ENCODE measurements around the gene CXCL12. TPM values are rescaled to one million over a fixed set of nuclear protein-coding genes. Genes with fewer than 3 reads are reported as not detected.

The CXCL12 gene
- total and polyA plus RNA-seq, 2 of the 13 experiments (the other 11 are each of a cell fraction or from before 2014, with no cell fraction given), result not detected

DNA sequence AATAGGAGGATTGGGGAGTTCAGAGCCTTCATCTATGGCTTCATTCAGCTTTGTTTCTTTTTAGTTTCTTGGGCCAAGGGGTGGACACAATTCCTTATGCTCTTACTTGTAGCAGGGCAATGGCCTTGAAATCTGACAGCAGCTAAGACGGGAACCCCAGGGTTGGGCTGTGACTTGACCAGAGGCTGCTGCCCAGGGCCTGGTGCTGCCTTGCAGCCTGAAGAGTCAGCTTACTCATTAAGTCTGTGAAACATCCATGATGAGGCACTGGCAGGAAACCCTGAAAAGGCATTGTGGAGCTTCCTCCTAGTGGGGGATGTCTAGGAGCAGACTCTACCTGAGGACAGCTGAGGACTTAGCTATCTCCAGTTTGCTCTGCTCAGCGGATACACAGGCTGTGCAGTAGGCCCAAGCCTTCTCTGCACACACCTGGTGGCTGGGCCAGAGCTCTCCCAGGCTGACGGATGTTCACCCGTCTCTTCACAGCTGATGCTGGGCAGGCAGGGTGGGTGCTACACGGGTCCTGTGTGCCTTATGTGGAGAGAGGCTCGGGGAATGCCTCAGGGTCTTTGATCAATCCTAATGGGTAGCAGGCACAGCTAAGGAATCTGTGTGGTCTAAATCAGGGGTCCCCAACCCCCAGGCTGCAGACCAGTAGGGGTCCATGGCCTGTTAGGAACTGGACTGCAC lies 17.8 kb downstream of the CXCL12 start:
- Histone ChIP-seq H3K36me3 (replicated peaks in 1 of 2; ENCODE audit: control insufficient read depth in 1 of 2, insufficient read depth in 2 of 2, low read length in 2 of 2) (no peaks in the 10 kb centered on the region), H3K27me3 (ENCODE audit: control insufficient read depth in 1 of 2, insufficient read depth in 2 of 2, low read length in 2 of 2) (peaks cover 0 to 28% of the 10 kb centered on the region in 2 experiments; a peak in 4 of 5 replicates), H3K79me2 (ENCODE audit: insufficient read depth, low read length) (no peaks in the 10 kb centered on the region), H3K9ac (ENCODE audit: insufficient read depth, low read depth, low read length) (no peak overlapping the region), H3K4me3 (replicated peaks in 1 of 3; ENCODE audit: insufficient read depth in 1 of 3, low read depth in 2 of 3, low read length in 3 of 3) (no peak overlapping the region), H4K20me1 (ENCODE audit: insufficient read depth, low read length) (no peaks in the 10 kb centered on the region), H2AFZ (ENCODE audit: low read length) (no peak overlapping the region), H3K27ac (ENCODE audit: extremely low read length, insufficient read depth, low read length) (no peak overlapping the region), H3K4me1 (ENCODE audit: insufficient read depth, low read length) (no peaks in the 10 kb centered on the region), H3K4me2 (ENCODE audit: low read depth, low read length) (no peak overlapping the region), H3K9me3 (ENCODE audit: low read length) (no peaks in the 10 kb centered on the region)
- TF ChIP-seq PITX1 (CRISPR knock-in tag; IDR thresholded peaks at IDR 0.05) (no peak), THYN1 (CRISPR knock-in tag; IDR thresholded peaks at IDR 0.05; ENCODE audit: borderline replicate concordance, low read depth) (no peak), GTF3A (CRISPR knock-in tag; conservative IDR thresholded peaks at IDR 0.05) (no peak), CEBPG (CRISPR knock-in tag; IDR thresholded peaks at IDR 0.05) (no peak), ZNF709 (CRISPR knock-in tag; IDR thresholded peaks at IDR 0.05) (no peak), FOXP1 (IDR thresholded peaks at IDR 0.05) (no peak), FOXP1 (CRISPR knock-in tag; IDR thresholded peaks at IDR 0.05) (no peak)
- TF ChIP-seq, protein P1, sequence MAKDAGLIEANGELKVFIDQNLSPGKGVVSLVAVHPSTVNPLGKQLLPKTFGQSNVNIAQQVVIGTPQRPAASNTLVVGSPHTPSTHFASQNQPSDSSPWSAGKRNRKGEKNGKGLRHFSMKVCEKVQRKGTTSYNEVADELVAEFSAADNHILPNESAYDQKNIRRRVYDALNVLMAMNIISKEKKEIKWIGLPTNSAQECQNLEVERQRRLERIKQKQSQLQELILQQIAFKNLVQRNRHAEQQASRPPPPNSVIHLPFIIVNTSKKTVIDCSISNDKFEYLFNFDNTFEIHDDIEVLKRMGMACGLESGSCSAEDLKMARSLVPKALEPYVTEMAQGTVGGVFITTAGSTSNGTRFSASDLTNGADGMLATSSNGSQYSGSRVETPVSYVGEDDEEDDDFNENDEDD (CRISPR knock-in tag; IDR thresholded peaks at IDR 0.05; ENCODE audit: borderline replicate concordance), result no peak
- DNase-seq (ENCODE audit: low spot score) (no peak), ATAC-seq (no peak; the same call in 2 of the 3 replicates), FAIRE-seq (no peak)
- WGBS (ENCODE audit: low lambda C conversion rate), result 0% methylated on average over 2 of the region's 6 CpGs
- intact Hi-C loops (cut with micrococcal nuclease; ENCODE audit: unreplicated experiment), result no loop called here
- ChIA-PET CTCF (ENCODE audit: low intra/inter-chr PET ratio, low total read pairs) (no interaction called here), POLR2A (no interaction called here)
- no TSS peak for BruUV-seq (replicated peaks)
- in situ Hi-C loops (cut with HindIII; ENCODE audit: extremely low pct_ligation_motif_present, low pct_unique_long_range_greater_than_20kb), result no loop called here

DNA sequence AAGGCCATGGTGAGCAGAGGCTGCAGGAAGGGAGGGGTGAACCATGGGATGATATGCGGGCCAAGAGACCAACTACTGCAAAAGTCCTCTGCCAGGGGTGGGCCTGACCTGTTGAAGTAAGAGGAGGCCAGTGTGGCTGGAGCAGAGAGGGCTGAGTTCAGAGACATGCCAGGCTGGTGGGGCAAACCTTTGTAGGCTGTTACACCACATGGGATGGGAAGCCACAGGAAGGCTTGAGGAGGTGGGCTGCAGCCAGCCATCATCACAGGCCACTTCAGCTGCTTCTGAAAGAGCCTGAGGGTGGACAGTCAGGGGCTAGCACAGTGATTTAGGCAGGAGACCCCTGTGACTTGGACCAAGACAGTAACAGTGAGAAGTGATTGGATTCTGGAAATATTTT lies 20.3 kb downstream of the CXCL12 start:
- Histone ChIP-seq H3K27ac (ENCODE audit: extremely low read length, insufficient read depth, low read length) (no peak overlapping the region), H2AFZ (ENCODE audit: low read length) (no peak overlapping the region), H4K20me1 (ENCODE audit: insufficient read depth, low read length) (no peaks in the 10 kb centered on the region), H3K9me3 (ENCODE audit: low read length) (no peaks in the 10 kb centered on the region), H3K27me3 (ENCODE audit: control insufficient read depth in 1 of 2, insufficient read depth in 2 of 2, low read length in 2 of 2) (peaks cover 0 to 24% of the 10 kb centered on the region in 2 experiments; a peak in 4 of 5 replicates), H3K79me2 (ENCODE audit: insufficient read depth, low read length) (no peaks in the 10 kb centered on the region), H3K4me1 (ENCODE audit: insufficient read depth, low read length) (no peaks in the 10 kb centered on the region), H3K4me2 (ENCODE audit: low read depth, low read length) (no peak overlapping the region), H3K4me3 (replicated peaks in 1 of 3; ENCODE audit: insufficient read depth in 1 of 3, low read depth in 2 of 3, low read length in 3 of 3) (no peak overlapping the region), H3K9ac (ENCODE audit: insufficient read depth, low read depth, low read length) (no peak overlapping the region), H3K36me3 (replicated peaks in 1 of 2; ENCODE audit: control insufficient read depth in 1 of 2, insufficient read depth in 2 of 2, low read length in 2 of 2) (no peaks in the 10 kb centered on the region)
- DNase-seq (ENCODE audit: low spot score) (no peak), FAIRE-seq (no peak), ATAC-seq (no peak)
- BruUV-seq (replicated peaks), result no TSS peak
- ChIA-PET POLR2A (no interaction called here), CTCF (ENCODE audit: low intra/inter-chr PET ratio, low total read pairs) (no interaction called here)
- in situ Hi-C loops (cut with HindIII; ENCODE audit: extremely low pct_ligation_motif_present, low pct_unique_long_range_greater_than_20kb), result no loop called here
- TF ChIP-seq SRSF9 (IDR thresholded peaks at IDR 0.05; ENCODE audit: borderline replicate concordance, insufficient read depth, low read depth, low read length, poor library complexity, severe bottlenecking) (no peak), HMGA1 (CRISPR knock-in tag; conservative IDR thresholded peaks at IDR 0.05) (no peak), ZNF772 (CRISPR knock-in tag; IDR thresholded peaks at IDR 0.05) (no peak), SMAD9 (CRISPR knock-in tag; IDR thresholded peaks at IDR 0.05) (no peak), RBM22 (optimal IDR thresholded peaks at IDR 0.05; ENCODE audit: low read length) (no peak), CBX5 (CRISPR knock-in tag; IDR thresholded peaks at IDR 0.05; ENCODE audit: borderline replicate concordance) (no peak), BRCA1 (CRISPR knock-in tag; IDR thresholded peaks at IDR 0.05) (no peak), RBAK (CRISPR knock-in tag; IDR thresholded peaks at IDR 0.05) (no peak)
- WGBS (ENCODE audit: low lambda C conversion rate), result 0% methylated on average over 1 of the region's 1 CpG
- intact Hi-C loops (cut with micrococcal nuclease; ENCODE audit: unreplicated experiment), result no loop called here

Measured in HepG2 (cell line).